Measurements from ENCODE around the gene CD79A.

The CD79A gene

GRCh38 chr19:41876847-41877832 is at the start of gene CD79A:
Gene CD79A (plus strand): TSS chr19:41877279. CDS start chr19:41877305, 26 bp downstream.
- no peak for DNase-seq (ENCODE audit: low spot score)

GRCh38 chr19:41837981-41838708 is 38.9 kb upstream of the CD79A start:
- DNase-seq (ENCODE audit: low spot score) = no peak

DNA sequence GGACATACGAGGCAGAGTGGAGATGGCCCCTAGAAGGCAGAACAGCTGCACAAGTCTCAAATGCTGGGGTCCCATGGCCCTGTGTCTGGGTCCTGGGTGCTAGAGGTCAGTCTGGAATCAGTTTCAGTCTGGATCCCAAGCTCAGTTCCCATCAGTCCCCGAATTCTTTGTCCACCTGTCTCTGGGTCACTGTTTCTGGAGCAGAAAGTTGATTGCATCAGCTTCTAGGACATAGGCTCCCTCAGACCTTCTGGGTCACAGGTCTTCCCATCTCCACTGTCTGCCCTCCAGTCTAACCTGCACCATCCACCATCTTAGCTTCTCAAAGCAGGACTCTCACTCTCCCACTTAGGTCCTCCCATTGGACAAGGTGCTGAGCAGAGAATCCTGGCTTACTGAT is 37.9 kb upstream of the CD79A start:
- no peak for DNase-seq (ENCODE audit: low spot score)

DNA sequence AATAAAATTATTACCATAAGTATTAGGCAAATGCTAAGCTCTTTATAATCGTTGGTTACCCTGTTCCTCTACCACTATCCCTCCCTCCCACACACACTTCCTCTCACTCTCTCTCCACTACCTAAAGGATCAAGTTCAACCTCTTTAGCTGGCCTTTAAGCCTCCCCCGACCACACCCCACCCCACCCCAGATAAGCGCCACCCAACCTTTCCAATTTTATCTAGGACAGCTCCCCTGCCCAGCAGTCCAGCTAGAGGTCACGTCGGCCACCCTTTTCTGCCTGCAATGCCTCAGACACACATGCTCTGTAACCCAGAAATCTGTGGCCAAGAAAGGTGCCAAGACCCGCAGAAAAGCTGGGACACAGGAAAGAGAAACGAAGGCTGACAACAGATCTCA is 33.7 kb upstream of the CD79A start:
- DNase-seq (ENCODE audit: low spot score) = no peak

- DNase-seq (ENCODE audit: low spot score) = no peak
These were observed 32.5 kb upstream of the CD79A start, which contains the start of gene LYPD4 for GRCh38 chr19:41844601-41845000. Gene LYPD4 (minus strand): TSS chr19:41844683. CDS start chr19:41839285, 5,398 bp downstream.

DNA sequence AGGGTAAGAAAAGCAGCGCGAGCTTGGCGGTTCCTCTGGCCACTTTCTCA is 32.3 kb upstream of the CD79A start, which contains the start of gene DMRTC2:
Gene DMRTC2 (plus strand): TSS at position 42 of the 50 bp plus-strand sequence. CDS start 2,387 bp downstream, outside the sequence.
- DNase-seq (ENCODE audit: low spot score) = no peak

- DNase-seq (ENCODE audit: low spot score) = no peak
These were observed 32.0 kb upstream of the CD79A start for GRCh38 chr19:41845051-41845590.

DNA sequence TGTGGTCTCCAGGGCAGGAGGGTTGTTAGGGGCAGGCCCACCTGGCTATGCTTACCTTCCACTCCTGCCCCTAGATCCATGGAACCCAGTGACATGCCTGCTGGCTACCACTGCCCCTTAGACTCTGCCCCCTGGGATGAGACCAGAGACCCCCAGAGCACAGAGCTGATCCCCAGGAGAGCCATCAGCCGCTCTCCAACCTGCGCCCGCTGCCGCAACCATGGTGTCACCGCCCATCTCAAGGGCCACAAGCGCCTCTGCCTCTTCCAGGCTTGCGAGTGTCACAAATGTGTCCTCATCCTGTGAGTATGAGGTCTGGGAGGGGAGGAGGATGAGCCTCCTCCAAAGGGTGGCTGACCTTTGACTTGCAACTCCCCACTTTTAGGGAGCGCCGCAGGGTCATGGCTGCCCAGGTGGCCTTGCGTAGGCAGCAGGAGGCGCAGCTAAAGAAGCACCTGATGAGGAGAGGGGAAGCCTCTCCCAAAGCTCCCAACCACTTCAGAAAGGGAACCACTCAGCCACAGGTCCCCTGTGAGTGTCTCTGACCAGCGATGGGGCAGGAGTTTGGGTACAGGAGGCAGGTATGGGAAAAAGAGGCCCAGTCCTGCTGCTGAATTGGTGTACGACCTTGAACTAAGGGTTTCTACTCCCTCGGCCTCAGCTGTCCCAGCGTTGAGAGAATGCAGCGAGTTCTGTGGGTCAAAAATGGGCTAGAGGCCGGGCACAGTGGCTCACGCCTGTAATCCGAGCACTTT is 29.6 kb upstream of the CD79A start:
- no peak for DNase-seq (ENCODE audit: low spot score)

GRCh38 chr19:41848666-41849065 is 28.4 kb upstream of the CD79A start:
- no peak for DNase-seq (ENCODE audit: low spot score)

DNA sequence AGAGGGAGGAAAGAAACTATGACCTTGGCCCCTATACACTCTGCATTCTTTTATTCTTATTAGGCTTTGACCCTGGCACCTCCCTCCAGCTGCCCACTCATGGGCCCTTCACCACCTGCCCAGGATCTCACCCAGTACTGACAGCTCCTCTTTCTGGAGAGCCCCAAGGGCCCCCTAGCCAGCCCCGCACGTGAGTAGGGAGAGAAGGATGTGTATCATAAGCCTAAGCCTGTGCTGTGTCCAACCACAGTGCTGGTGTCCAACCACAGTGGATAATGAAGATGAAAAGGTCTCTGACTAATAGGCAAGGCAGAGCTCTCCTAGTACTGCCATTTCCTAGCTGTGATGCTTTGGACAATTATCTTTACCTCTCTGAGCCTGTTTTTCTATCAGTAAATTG is 28.0 kb upstream of the CD79A start:
- DNase-seq (ENCODE audit: low spot score) = no peak

DNA sequence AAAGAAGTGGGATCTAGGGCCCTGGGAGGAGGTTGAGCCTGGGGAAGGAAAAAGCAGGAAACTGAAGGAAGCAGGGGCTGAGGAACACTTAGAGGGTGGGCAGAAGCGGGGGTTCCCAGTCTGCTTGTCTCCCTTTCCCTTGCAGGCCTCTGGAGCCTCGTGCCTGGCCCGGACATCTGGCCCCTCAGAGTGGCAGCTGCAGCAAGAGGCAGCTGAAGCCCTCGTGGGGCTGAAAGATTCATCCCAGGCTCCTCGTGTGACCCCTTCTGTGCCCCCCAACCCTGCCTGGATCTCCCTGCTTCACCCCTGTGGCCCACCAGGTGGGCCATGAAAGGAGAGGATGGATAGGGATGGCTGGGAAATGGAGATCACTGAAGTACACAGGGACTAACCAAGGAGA is 26.7 kb upstream of the CD79A start:
- DNase-seq (ENCODE audit: low spot score) = no peak

- DNase-seq (ENCODE audit: low spot score) = no peak
These were observed 25.6 kb upstream of the CD79A start for GRCh38 chr19:41851456-41851855.

DNA sequence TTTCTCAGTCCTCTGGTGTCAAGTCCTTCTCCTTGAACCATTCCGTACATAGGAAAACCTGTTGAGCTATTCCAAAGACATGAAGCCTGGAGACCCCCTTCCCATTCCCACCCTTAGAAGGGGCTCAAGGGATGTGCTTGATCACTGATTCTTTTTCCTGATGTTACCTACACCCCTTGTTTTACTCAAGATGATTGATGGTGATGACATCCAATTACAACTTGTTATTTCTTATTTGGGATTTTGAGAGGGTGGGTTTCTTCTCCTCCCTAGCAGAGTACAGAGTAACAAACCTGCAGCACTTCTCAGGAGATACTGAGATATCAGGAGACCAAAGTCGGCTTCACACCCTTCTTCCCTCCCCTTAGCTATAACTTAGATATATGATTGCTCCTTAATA is 23.7 kb upstream of the CD79A start:
- DNase-seq (ENCODE audit: low spot score) = no peak

GRCh38 chr19:41853768-41854167 is 23.3 kb upstream of the CD79A start:
- no peak for DNase-seq (ENCODE audit: low spot score)

DNA sequence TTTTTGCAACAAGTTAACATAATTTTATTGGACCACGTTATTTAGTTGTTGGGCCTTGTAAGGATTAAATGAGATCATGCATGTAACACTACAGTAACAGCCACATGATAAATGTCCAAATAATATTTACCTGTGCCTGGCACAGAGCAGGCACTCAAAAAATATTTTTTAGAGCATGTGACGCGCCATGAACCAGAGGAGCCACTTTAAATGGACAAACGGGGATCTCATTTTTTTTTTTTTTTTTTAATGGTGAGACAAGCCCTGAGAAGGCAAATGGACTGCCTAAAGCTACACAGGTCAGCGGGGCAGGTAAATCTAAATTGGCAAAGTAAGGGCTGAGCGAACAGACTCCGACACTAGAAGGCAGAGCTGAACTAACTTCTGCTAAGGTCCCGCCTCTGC is 17.9 kb upstream of the CD79A start:
- no peak for DNase-seq (ENCODE audit: low spot score)

GRCh38 chr19:41859618-41860418 is 17.3 kb upstream of the CD79A start, which contains the start of gene RPS19:
Gene RPS19 (plus strand): TSS chr19:41860255. CDS start chr19:41860775, 520 bp downstream.
- peak; percentile 96 for DNase-seq (ENCODE audit: low spot score)

- DNase-seq (ENCODE audit: low spot score) = no peak
These were observed 16.5 kb upstream of the CD79A start for GRCh38 chr19:41860419-41861115.

GRCh38 chr19:41861116-41861768 is 15.8 kb upstream of the CD79A start:
- DNase-seq (ENCODE audit: low spot score) = no peak

- DNase-seq (ENCODE audit: low spot score) = no peak
These were observed 15.2 kb upstream of the CD79A start for GRCh38 chr19:41861846-41862245.

- no peak for DNase-seq (ENCODE audit: low spot score)
These were observed 14.6 kb upstream of the CD79A start for GRCh38 chr19:41862445-41862986.

Data from HuH-7 (cell line).